GM23338 (cell line): Measurements from ENCODE around the gene THBS4.

Experiments used
- CREB1 ChIP-seq: fragments of 250-450 bp; sonication (Bioruptor Pico); IDR thresholded peaks from 2 replicates; pipeline ENCODE4 v1.5.0; 2020; ENCODE audit warnings: low read depth, mild to moderate bottlenecking, moderate library complexity
- EZH2 ChIP-seq: fragments of 200-600 bp; sonication (generic); IDR thresholded peaks from one replicate; pipeline ENCODE4 v1.8.0; 2017; ENCODE audit warnings: antibody characterized with exemption, mild to moderate bottlenecking, low read depth; ENCODE audit not compliant: unreplicated experiment
- EZH2phosphoT487 ChIP-seq: fragments of 200-600 bp; sonication (generic); IDR thresholded peaks from one replicate; pipeline ENCODE4 v1.8.1; 2018; ENCODE audit warnings: antibody characterized with exemption; ENCODE audit not compliant: unreplicated experiment
- JUNB ChIP-seq: IDR thresholded peaks from one replicate; pipeline ENCODE4 v1.6.1; 2016; ENCODE audit warnings: antibody characterized with exemption; ENCODE audit not compliant: unreplicated experiment
- NANOG ChIP-seq: IDR thresholded peaks from 2 replicates; pipeline ENCODE4 v1.6.1; 2016; ENCODE audit warnings: antibody characterized with exemption, borderline replicate concordance
- POLR2AphosphoS5 ChIP-seq: IDR thresholded peaks from 2 replicates; pipeline ENCODE4 v1.6.1; 2016; ENCODE audit warnings: antibody characterized with exemption, low read depth
- STAT1 ChIP-seq: IDR thresholded peaks from one replicate; pipeline ENCODE4 v1.6.1; 2016; ENCODE audit warnings: antibody characterized with exemption; ENCODE audit not compliant: unreplicated experiment
- ZNF331 ChIP-seq: fragments of 250-450 bp; sonication (Bioruptor Pico); IDR thresholded peaks from 2 replicates; pipeline ENCODE4 v1.5.0; 2020; ENCODE audit warnings: low read depth, mild to moderate bottlenecking, moderate library complexity
- TF ChIP-seq, protein P1 (sequence below), 2 experiments: fragments of 200-600 bp in 1 of 2; sonication (generic) in 1 of 2; conservative IDR thresholded peaks; 2 replicates each; pipeline versions ENCODE4 v1.5.1 to v1.6.1; 2016 to 2017; ENCODE audit warnings: antibody characterized with exemption in 2 of 2, low read depth in 2 of 2, mild to moderate bottlenecking in 2 of 2, moderate library complexity in 1 of 2
- TF ChIP-seq, protein P2 (sequence below): IDR thresholded peaks from one replicate; pipeline ENCODE4 v1.6.1; 2018; ENCODE audit warnings: antibody characterized with exemption; ENCODE audit not compliant: unreplicated experiment

DNA sequence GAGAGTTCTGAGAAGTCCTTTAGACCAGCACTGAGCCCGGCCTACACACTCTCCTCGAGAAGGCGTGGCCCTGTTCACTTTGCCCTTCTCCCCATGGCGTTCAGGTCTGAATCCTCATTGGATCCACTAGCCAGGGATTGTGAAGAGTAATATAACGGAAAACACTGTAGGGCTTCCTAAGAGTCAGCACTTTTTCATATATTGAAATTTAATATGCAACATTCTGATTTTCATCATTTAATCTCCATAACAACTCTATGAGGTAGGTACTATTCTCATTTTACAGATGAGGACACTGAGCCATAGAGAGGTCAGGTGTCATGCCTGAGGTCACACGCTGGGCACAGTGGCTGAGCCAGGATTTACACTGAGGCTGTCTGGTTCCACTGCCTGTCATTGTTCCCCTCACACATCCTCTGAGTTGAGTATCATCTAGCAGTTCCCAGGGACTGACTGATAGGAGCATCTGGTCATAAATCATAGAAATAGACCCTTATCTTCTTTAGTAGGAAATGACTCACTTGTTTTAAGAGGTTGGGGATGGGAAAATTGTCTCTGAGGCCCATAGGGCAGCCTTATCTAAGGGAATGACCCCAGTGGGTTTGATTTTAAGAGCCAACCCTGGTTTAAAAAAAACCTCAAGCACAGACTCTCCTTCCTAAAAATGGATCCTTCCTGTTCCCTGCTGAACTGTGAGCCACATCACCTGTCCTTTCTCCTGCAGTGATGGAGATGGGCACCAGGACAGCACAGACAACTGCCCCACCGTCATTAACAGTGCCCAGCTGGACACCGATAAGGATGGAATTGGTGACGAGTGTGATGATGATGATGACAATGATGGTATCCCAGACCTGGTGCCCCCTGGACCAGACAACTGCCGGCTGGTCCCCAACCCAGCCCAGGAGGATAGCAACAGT, 41.2 kb downstream of the THBS4 start:
- no peak for TF ChIP-seq CREB1
- TF ChIP-seq EZH2phosphoT487 = no peak
- no peak for TF ChIP-seq EZH2
- TF ChIP-seq, protein P1, sequence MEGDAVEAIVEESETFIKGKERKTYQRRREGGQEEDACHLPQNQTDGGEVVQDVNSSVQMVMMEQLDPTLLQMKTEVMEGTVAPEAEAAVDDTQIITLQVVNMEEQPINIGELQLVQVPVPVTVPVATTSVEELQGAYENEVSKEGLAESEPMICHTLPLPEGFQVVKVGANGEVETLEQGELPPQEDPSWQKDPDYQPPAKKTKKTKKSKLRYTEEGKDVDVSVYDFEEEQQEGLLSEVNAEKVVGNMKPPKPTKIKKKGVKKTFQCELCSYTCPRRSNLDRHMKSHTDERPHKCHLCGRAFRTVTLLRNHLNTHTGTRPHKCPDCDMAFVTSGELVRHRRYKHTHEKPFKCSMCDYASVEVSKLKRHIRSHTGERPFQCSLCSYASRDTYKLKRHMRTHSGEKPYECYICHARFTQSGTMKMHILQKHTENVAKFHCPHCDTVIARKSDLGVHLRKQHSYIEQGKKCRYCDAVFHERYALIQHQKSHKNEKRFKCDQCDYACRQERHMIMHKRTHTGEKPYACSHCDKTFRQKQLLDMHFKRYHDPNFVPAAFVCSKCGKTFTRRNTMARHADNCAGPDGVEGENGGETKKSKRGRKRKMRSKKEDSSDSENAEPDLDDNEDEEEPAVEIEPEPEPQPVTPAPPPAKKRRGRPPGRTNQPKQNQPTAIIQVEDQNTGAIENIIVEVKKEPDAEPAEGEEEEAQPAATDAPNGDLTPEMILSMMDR (conservative IDR thresholded peaks at IDR 0.05; ENCODE audit: low read depth in 2 of 2) = no peak
- TF ChIP-seq POLR2AphosphoS5 = no peak
- TF ChIP-seq, protein P2, sequence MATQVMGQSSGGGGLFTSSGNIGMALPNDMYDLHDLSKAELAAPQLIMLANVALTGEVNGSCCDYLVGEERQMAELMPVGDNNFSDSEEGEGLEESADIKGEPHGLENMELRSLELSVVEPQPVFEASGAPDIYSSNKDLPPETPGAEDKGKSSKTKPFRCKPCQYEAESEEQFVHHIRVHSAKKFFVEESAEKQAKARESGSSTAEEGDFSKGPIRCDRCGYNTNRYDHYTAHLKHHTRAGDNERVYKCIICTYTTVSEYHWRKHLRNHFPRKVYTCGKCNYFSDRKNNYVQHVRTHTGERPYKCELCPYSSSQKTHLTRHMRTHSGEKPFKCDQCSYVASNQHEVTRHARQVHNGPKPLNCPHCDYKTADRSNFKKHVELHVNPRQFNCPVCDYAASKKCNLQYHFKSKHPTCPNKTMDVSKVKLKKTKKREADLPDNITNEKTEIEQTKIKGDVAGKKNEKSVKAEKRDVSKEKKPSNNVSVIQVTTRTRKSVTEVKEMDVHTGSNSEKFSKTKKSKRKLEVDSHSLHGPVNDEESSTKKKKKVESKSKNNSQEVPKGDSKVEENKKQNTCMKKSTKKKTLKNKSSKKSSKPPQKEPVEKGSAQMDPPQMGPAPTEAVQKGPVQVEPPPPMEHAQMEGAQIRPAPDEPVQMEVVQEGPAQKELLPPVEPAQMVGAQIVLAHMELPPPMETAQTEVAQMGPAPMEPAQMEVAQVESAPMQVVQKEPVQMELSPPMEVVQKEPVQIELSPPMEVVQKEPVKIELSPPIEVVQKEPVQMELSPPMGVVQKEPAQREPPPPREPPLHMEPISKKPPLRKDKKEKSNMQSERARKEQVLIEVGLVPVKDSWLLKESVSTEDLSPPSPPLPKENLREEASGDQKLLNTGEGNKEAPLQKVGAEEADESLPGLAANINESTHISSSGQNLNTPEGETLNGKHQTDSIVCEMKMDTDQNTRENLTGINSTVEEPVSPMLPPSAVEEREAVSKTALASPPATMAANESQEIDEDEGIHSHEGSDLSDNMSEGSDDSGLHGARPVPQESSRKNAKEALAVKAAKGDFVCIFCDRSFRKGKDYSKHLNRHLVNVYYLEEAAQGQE = no peak
- no peak for TF ChIP-seq STAT1
- no peak for TF ChIP-seq NANOG
- no peak for TF ChIP-seq ZNF331 (CRISPR knock-in tag)
- TF ChIP-seq JUNB = no peak
